ENCODE measurements around the gene CYP1A1.

DNA sequence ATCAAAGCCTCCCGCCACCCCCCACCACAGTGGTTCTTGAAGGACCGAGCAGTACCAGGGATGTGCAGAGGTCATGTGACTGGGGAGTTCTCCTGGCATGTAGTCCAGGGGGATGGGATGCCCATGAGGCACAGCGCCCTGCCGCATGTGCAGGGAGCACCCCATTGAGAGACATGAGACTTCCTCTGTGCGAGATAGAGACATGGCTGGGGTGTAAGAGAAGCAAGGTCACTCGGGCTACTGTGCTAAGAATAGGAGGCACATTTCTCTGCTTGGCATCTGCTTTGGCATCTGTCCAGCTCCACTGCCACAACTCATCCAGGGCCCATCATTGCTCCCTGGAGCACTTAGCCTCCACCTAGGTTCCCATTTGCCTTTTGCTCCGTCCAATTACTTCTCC lies 2.4 kb upstream of the CYP1A1 start:
- TF ChIP-seq GATA1 (IDR thresholded peaks at IDR 0.05; ENCODE audit: low read depth, low read length) (no peak), POLR2A (IDR thresholded peaks at IDR 0.05; ENCODE audit: low read length) (no peak)

Measured in erythroblast (primary cell).